VCaP (cell line): Measurements from ENCODE around the gene GIMAP4.
"Not testable (repeated sequence)": the region's sequence is repeated elsewhere in the genome, so short reads cannot be mapped to it uniquely, and the experiment has no call there.

Experiments used
- H3K27ac ChIP-seq: fragments of 450-650 bp; 2 replicates; pipeline ENCODE4 v1.5.1; 2017
- CTCF ChIP-seq: fragments of 450-650 bp; conservative IDR thresholded peaks from 2 replicates; pipeline ENCODE4 v1.5.1; 2017; ENCODE audit warnings: mild to moderate bottlenecking, moderate library complexity

GIMAP4 gene

DNA sequence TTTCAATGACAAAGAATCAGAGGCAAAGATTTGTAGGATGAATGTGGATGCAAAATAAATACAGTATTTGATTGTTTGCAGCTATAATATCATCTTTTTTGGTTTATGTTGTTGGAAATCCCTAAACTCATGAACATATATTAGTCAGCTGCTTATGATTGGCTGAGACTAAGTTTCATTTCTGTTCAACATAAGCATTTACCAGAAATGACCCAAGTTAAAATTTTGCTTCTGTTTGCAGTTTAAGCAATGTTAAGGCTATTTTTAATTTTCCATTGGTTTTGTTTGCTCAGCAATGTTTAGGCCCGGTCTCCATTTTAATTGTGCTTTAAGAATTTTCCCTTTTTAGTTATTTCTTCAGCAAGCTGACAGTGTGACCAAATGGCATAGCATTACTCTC is 43.0 kb downstream of the GIMAP4 start:
- TF ChIP-seq CTCF, result no peak

GRCh38 chr7:150612925-150613324 is 45.7 kb downstream of the GIMAP4 start:
- H3K27ac ChIP-seq, result no peak overlapping the region
- TF ChIP-seq CTCF, result no peak

More for the DNA sequence above, 43.0 kb downstream of the GIMAP4 start:
- H3K27ac ChIP-seq, result no peak overlapping the region

GRCh38 chr7:150613880-150614279 is 46.7 kb downstream of the GIMAP4 start:
- H3K27ac ChIP-seq, result no peak overlapping the region
- TF ChIP-seq CTCF, result no peak

GRCh38 chr7:150614426-150614825 is 47.2 kb downstream of the GIMAP4 start:
- not testable (repeated sequence) for H3K27ac ChIP-seq

- not testable (repeated sequence) for H3K27ac ChIP-seq
These were observed 48.1 kb downstream of the GIMAP4 start for GRCh38 chr7:150615221-150615755.

GRCh38 chr7:150620061-150620460 is 52.9 kb downstream of the GIMAP4 start:
- no peak for TF ChIP-seq CTCF
- no peak overlapping the region for H3K27ac ChIP-seq

DNA sequence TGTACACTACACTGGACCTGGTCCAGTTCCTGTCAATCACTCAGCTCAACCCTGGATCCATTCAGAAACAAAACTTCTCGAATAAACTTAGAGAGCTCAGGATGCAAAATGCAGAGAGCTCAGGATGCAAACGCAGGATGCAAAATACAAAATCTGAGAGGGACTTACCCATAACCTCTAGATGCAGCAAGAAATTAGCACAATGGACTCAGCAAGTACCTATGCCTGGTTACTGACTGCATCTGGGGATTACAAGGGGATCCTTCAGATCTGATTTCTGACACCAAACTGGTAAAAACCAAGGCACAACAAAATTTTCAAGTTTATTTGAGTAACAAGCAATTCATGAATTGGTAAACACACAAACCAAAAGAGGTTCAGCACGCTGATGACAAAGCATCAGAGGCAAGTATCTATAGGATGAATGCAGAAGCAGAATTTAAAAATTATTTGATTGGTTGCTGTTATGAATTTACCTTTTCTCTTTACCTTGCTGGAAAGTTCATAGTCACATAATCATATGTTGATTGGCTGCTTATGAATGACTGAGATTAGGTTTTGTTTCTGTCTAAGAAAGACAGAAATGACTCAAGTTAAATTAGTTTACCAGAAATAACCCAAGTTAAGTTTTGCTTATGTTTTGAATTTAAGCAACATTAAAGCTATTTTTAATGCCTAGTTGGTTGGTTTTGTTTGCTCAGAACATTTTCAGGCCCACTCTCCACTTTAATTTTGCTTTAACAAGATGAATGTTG is 53.6 kb downstream of the GIMAP4 start:
- no peak for TF ChIP-seq CTCF
- H3K27ac ChIP-seq, result no peak overlapping the region

GRCh38 chr7:150621376-150621775 is 54.2 kb downstream of the GIMAP4 start:
- H3K27ac ChIP-seq, result no peak overlapping the region
- no peak for TF ChIP-seq CTCF
